IPS-18a (cell line): ENCODE measurements around the gene CPS1.

Experiments
- H3K27ac ChIP-seq: one replicate; pipeline ENCODE4 v1.5.1; 2013; ENCODE audit warnings: low read length
- H3K27me3 ChIP-seq: one replicate; pipeline ENCODE4 v1.6.1; 2013; ENCODE audit warnings: mild to moderate bottlenecking, low read length; ENCODE audit not compliant: control insufficient read depth, insufficient read depth
- H3K36me3 ChIP-seq: one replicate; pipeline ENCODE4 v1.6.1; 2013; ENCODE audit warnings: low read depth, low read length; ENCODE audit not compliant: control insufficient read depth
- H3K4me1 ChIP-seq: one replicate; pipeline ENCODE4 v1.6.1; 2013; ENCODE audit warnings: low read depth, low read length; ENCODE audit not compliant: control insufficient read depth
- H3K4me3 ChIP-seq: one replicate; pipeline ENCODE4 v1.5.1; 2013; ENCODE audit warnings: low read length
- H3K9ac ChIP-seq: one replicate; pipeline ENCODE4 v1.6.1; 2013; ENCODE audit warnings: mild to moderate bottlenecking, low read length, moderate library complexity
- H3K9me3 ChIP-seq: one replicate; pipeline ENCODE4 v1.6.1; 2013; ENCODE audit warnings: low read depth, low read length; ENCODE audit not compliant: control insufficient read depth

The CPS1 gene

GRCh38 chr2:210707900-210708299, 151.5 kb downstream of the CPS1 start:
- Histone ChIP-seq H3K9me3 (no peaks in the 10 kb centered on the region), H3K9ac (no peak overlapping the region), H3K4me1 (peaks cover 4% of the 10 kb centered on the region), H3K27me3 (no peaks in the 10 kb centered on the region), H3K4me3 (no peak overlapping the region), H3K36me3 (no peaks in the 10 kb centered on the region), H3K27ac (no peak overlapping the region)

GRCh38 chr2:210713122-210713521, 156.7 kb downstream of the CPS1 start:
- no peaks in the 10 kb centered on the region for H3K36me3 ChIP-seq
- H3K4me1 ChIP-seq, result peaks cover 11% of the 10 kb centered on the region
- no peak overlapping the region for H3K4me3 ChIP-seq
- no peaks in the 10 kb centered on the region for H3K9me3 ChIP-seq
- no peak overlapping the region for H3K27ac ChIP-seq
- no peak overlapping the region for H3K9ac ChIP-seq
- no peaks in the 10 kb centered on the region for H3K27me3 ChIP-seq

GRCh38 chr2:210715560-210716082, 159.2 kb downstream of the CPS1 start:
- Histone ChIP-seq H3K27ac (no peak overlapping the region), H3K4me3 (no peak overlapping the region), H3K9me3 (no peaks in the 10 kb centered on the region), H3K4me1 (peaks cover 23% of the 10 kb centered on the region), H3K9ac (no peak overlapping the region), H3K27me3 (no peaks in the 10 kb centered on the region), H3K36me3 (no peaks in the 10 kb centered on the region)

- Histone ChIP-seq H3K36me3 (no peaks in the 10 kb centered on the region), H3K9ac (no peak overlapping the region), H3K4me3 (no peak overlapping the region), H3K27ac (no peak overlapping the region), H3K9me3 (no peaks in the 10 kb centered on the region), H3K27me3 (no peaks in the 10 kb centered on the region), H3K4me1 (peaks cover 23% of the 10 kb centered on the region)
Observed at GRCh38 chr2:210718503-210718902, 162.1 kb downstream of the CPS1 start.

- no peaks in the 10 kb centered on the region for H3K27me3 ChIP-seq
- no peaks in the 10 kb centered on the region for H3K9me3 ChIP-seq
- H3K36me3 ChIP-seq, result no peaks in the 10 kb centered on the region
- no peak overlapping the region for H3K9ac ChIP-seq
- no peak overlapping the region for H3K4me3 ChIP-seq
- peaks cover 23% of the 10 kb centered on the region for H3K4me1 ChIP-seq
- H3K27ac ChIP-seq, result no peak overlapping the region
Observed at GRCh38 chr2:210722092-210722491, 165.7 kb downstream of the CPS1 start.

GRCh38 chr2:210727549-210727948, 171.2 kb downstream of the CPS1 start:
- no peaks in the 10 kb centered on the region for H3K4me1 ChIP-seq
- H3K36me3 ChIP-seq, result no peaks in the 10 kb centered on the region
- no peaks in the 10 kb centered on the region for H3K27me3 ChIP-seq
- no peak overlapping the region for H3K4me3 ChIP-seq
- H3K9ac ChIP-seq, result no peak overlapping the region
- no peak overlapping the region for H3K27ac ChIP-seq
- no peaks in the 10 kb centered on the region for H3K9me3 ChIP-seq
